GM12878 (cell line): ENCODE results near the gene MRPL55. TPM values are rescaled to one million over a fixed set of nuclear protein-coding genes. Genes with fewer than 3 reads are reported as not detected.

Source experiments
- ASH2L ChIP-seq: fragments of 300-600, 200-600 bp; sonication (generic); IDR thresholded peaks from 2 replicates; pipeline ENCODE4 v1.6.1; 2017; ENCODE audit warnings: low read depth, mild to moderate bottlenecking, borderline replicate concordance
- BACH1 ChIP-seq: fragments of 450-650 bp; IDR thresholded peaks from 2 replicates; pipeline ENCODE4 v1.6.1; 2017; ENCODE audit warnings: mild to moderate bottlenecking, borderline replicate concordance
- BCLAF1 ChIP-seq: fragments of 450-650 bp; IDR thresholded peaks from 2 replicates; pipeline ENCODE4 v1.6.1; 2017; ENCODE audit warnings: antibody characterized with exemption, mild to moderate bottlenecking, moderate library complexity
- CBX3 ChIP-seq: fragments of 200-600 bp; sonication (generic); IDR thresholded peaks from 2 replicates; pipeline ENCODE4 v1.6.1; 2016; ENCODE audit warnings: low read depth, borderline replicate concordance
- EGR1 ChIP-seq, 2 experiments: IDR thresholded peaks; 1 replicate in 1 of 2; 2 replicates in 1 of 2; pipeline ENCODE4 v1.6.1; 2011 to 2012; ENCODE audit warnings: low read depth in 2 of 2, low read length in 2 of 2, borderline replicate concordance in 1 of 2, mild to moderate bottlenecking in 1 of 2, moderate library complexity in 1 of 2
- ESRRA ChIP-seq: IDR thresholded peaks from 2 replicates; pipeline ENCODE4 v1.6.1; 2012; ENCODE audit warnings: mild to moderate bottlenecking, low read length, improper control_type of control experiment
- FOXM1 ChIP-seq: IDR thresholded peaks from 2 replicates; pipeline ENCODE4 v1.6.1; 2012; ENCODE audit warnings: low read depth, mild to moderate bottlenecking, inconsistent platforms, low read length, moderate library complexity
- HCFC1 ChIP-seq: fragments of 150-350 bp; IDR thresholded peaks from 2 replicates; pipeline ENCODE4 v1.6.1; 2014; ENCODE audit warnings: low read length
- IKZF1 ChIP-seq: fragments of 450-650 bp; conservative IDR thresholded peaks from 2 replicates; pipeline ENCODE4 v1.6.1; 2017; ENCODE audit warnings: antibody characterized with exemption, mild to moderate bottlenecking
- IRF3 ChIP-seq: fragments of 450-650 bp; IDR thresholded peaks from 2 replicates; pipeline ENCODE4 v1.6.1; 2014; ENCODE audit warnings: mild to moderate bottlenecking
- MTA3 ChIP-seq: IDR thresholded peaks from 2 replicates; pipeline ENCODE4 v1.6.1; 2012; ENCODE audit warnings: low read length, inconsistent platforms, borderline replicate concordance
- MXI1 ChIP-seq: fragments of 150-350 bp; IDR thresholded peaks from 2 replicates; pipeline ENCODE4 v1.6.1; 2011; ENCODE audit warnings: low read depth, mild to moderate bottlenecking, inconsistent platforms, low read length, improper control_type of control experiment
- NR2C2 ChIP-seq: IDR thresholded peaks from 2 replicates; pipeline ENCODE4 v1.6.1; 2011; ENCODE audit warnings: borderline replicate concordance, low read depth; ENCODE audit not compliant: control insufficient read depth, insufficient read length
- NR2F1 ChIP-seq: fragments of 450-650 bp; conservative IDR thresholded peaks from 2 replicates; pipeline ENCODE4 v1.6.1; 2017; ENCODE audit warnings: mild to moderate bottlenecking
- NRF1 ChIP-seq: conservative IDR thresholded peaks from 2 replicates; pipeline ENCODE4 v1.6.1; 2011; ENCODE audit warnings: mild to moderate bottlenecking, low read depth, low read length, improper control_type of control experiment
- RELB ChIP-seq: fragments of 450-650 bp; IDR thresholded peaks from 2 replicates; pipeline ENCODE4 v1.6.1; 2017; ENCODE audit warnings: low read depth, mild to moderate bottlenecking, moderate library complexity
- RFX5 ChIP-seq: IDR thresholded peaks from 2 replicates; pipeline ENCODE4 v1.6.1; 2011; ENCODE audit warnings: low read depth, low read length, improper control_type of control experiment
- RUNX3 ChIP-seq: IDR thresholded peaks from 2 replicates; pipeline ENCODE4 v1.6.1; 2012; ENCODE audit warnings: low read length, inconsistent platforms
- SMAD1 ChIP-seq: fragments of 450-650 bp; IDR thresholded peaks from 2 replicates; pipeline ENCODE4 v1.6.1; 2018; ENCODE audit warnings: mild to moderate bottlenecking, low read depth; ENCODE audit not compliant: partially characterized antibody
- SMC3 ChIP-seq: IDR thresholded peaks from 2 replicates; pipeline ENCODE4 v1.6.1; 2011; ENCODE audit warnings: low read length, improper control_type of control experiment, borderline replicate concordance
- SREBF2 ChIP-seq: IDR thresholded peaks from 2 replicates; pipeline ENCODE4 v1.6.1; 2012; ENCODE audit warnings: mild to moderate bottlenecking, low read length
- STAT1 ChIP-seq: fragments of 450-650 bp; conservative IDR thresholded peaks from 2 replicates; pipeline ENCODE4 v1.6.1; 2014; ENCODE audit warnings: antibody characterized with exemption, mild to moderate bottlenecking
- TCF3 ChIP-seq: IDR thresholded peaks from 2 replicates; pipeline ENCODE4 v1.6.1; 2012; ENCODE audit warnings: low read depth, mild to moderate bottlenecking, low read length, borderline replicate concordance; ENCODE audit not compliant: insufficient read depth
- ZNF207 ChIP-seq: fragments of 450-650 bp; IDR thresholded peaks from 2 replicates; pipeline ENCODE4 v1.6.1; 2014; ENCODE audit warnings: antibody characterized with exemption, mild to moderate bottlenecking, borderline replicate concordance
- ZNF24 ChIP-seq: fragments of 450-650 bp; IDR thresholded peaks from 2 replicates; pipeline ENCODE4 v1.6.1; 2017; ENCODE audit warnings: antibody characterized with exemption, mild to moderate bottlenecking
- polyA plus RNA-seq, 11 experiments: library from polyadenylated mRNA; depleted of rRNA in 4 of 11; unstranded in 6 of 11; stranded (reverse) in 5 of 11; fragments of >200 nt; fragmentation: Nextera tagmentation in 4 of 11; fragmentation: Illumina TruSeq in 1 of 11; extraction: Ambion mirVana in 4 of 11; extraction: Trizol in 1 of 11; gene quantifications; 1 replicate in 1 of 11; 2 replicates in 10 of 11; pipeline versions ENCODE4 v1.2.1 to v1.2.3, GENCODE V29; 2011 to 2016; ENCODE audit warnings: inconsistent platforms in 2 of 11, missing spikeins in 2 of 11, low read depth in 1 of 11
- total RNA-seq, 4 experiments: library from RNA; depleted of rRNA in 3 of 4; stranded (reverse); fragments of >200 nt in 3 of 4; fragmentation: Illumina TruSeq in 1 of 4; extraction: Trizol in 1 of 4; gene quantifications; 2 replicates each; pipeline versions ENCODE4 v1.2.1 to v1.2.3, GENCODE V29; 2013 to 2021

Gene MRPL55
- total and polyA plus RNA-seq, 10 of the 15 experiments (the other 5 are each of a cell fraction or from before 2014, with no cell fraction given), result 15.1 to 143 (median 55.8) TPM

- TF ChIP-seq BCLAF1, result 0 out of 2 replicates have a peak, but pooled peaks have one; percentile 41
- peak; percentile 81; the same call in 1 of the 2 replicates for TF ChIP-seq ZNF207
- no peak for TF ChIP-seq TCF3
- TF ChIP-seq ASH2L, result peak; percentile 60; the same call in 1 of the 2 replicates
- TF ChIP-seq SREBF2, result no peak
- no peak; the same call in 1 of the 2 replicates for TF ChIP-seq RUNX3
- no peak for TF ChIP-seq IRF3
- no peak; the same call in 1 of the 2 replicates for TF ChIP-seq MXI1
- no peak for TF ChIP-seq FOXM1
- TF ChIP-seq MTA3, result no peak
- no peak for TF ChIP-seq ZNF24
- TF ChIP-seq RFX5, result no peak
- TF ChIP-seq HCFC1, result peak; percentile 55; the same call in 1 of the 2 replicates
- peak; percentile 77 for TF ChIP-seq BACH1
- TF ChIP-seq SMAD1, result no peak
- TF ChIP-seq ESRRA, result no peak
- no peak for TF ChIP-seq NR2C2
- no peak for TF ChIP-seq RELB
- 0 out of 2 replicates have a peak, but pooled peaks have one; percentile 61 for TF ChIP-seq STAT1
- peak; percentile 84 for TF ChIP-seq NRF1
- TF ChIP-seq EGR1 (IDR thresholded peaks at IDR 0.05; ENCODE audit: borderline replicate concordance in 1 of 2, low read depth in 2 of 2, low read length in 2 of 2), result no peak
- TF ChIP-seq CBX3, result no peak
- no peak; the same call in 1 of the 2 replicates for TF ChIP-seq NR2F1
- peak; percentile 81 for TF ChIP-seq IKZF1
- no peak for TF ChIP-seq SMC3
These were observed 26.7 kb downstream of the MRPL55 start, which contains the start of gene ARF1 (continued) for GRCh38 chr1:228082214-228082917.
